Suprapubic skin (tissue), 4 donors: ENCODE results near the gene TMEM45B.

Experiments
- CTCF ChIP-seq, 2 donors: fragments of 200-600 bp in 1 of 2; fragments of 450-650 bp in 1 of 2; sonication (generic) in 1 of 2; IDR thresholded peaks; one replicate each; pipeline ENCODE4 v1.5.1; 2016 to 2019; ENCODE audit warnings: antibody characterized with exemption in 2 of 2, mild to moderate bottlenecking in 1 of 2, moderate library complexity in 1 of 2
- EP300 ChIP-seq: sonication (generic); formaldehyde crosslinking; IDR thresholded peaks from one replicate; pipeline ENCODE4 v1.6.1; 2017; ENCODE audit warnings: antibody characterized with exemption
- POLR2A ChIP-seq, 2 donors: fragments of 450-650 bp; IDR thresholded peaks; one replicate each; pipeline ENCODE4 v1.6.1; 2017; ENCODE audit warnings: antibody characterized with exemption in 2 of 2, mild to moderate bottlenecking in 2 of 2, moderate library complexity in 2 of 2
- POLR2AphosphoS5 ChIP-seq, 3 donors: sonication (generic); formaldehyde crosslinking; IDR thresholded peaks; one replicate each; pipeline ENCODE4 v1.6.1; 2017; ENCODE audit warnings: antibody characterized with exemption in 3 of 3

DNA sequence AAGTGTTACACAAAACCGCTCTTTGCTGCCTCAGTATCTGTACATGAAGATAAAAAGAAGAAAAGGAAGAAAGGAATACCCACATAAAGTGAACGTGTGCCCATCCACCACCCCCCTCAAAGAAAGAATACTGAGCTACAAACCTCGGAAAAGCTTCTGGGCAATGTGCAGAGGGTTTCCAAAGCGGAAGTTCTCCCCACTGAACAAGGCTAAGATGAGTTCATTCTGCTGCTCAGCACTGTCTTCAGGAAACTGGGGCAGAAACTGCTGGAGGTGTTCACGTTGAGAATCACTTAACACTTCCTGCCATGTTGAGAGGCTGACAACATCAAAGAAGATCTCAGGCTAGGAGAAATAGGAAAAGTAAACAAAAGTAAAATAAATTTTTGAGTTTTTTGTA lies 72.8 kb downstream of the TMEM45B start:
- TF ChIP-seq CTCF (IDR thresholded peaks at IDR 0.05) (no peak), POLR2A (IDR thresholded peaks at IDR 0.05) (no peak), EP300 (no peak), POLR2AphosphoS5 (IDR thresholded peaks at IDR 0.05) (no peak)
